Omental fat pad (tissue), 4 donors: ENCODE data around the gene NTRK3. TPM values are rescaled to one million over a fixed set of nuclear protein-coding genes. Genes with fewer than 3 reads are reported as not detected.

Experiments
- ATAC-seq: fragments of 150-250 bp; one replicate; pipeline ENCODE4 v1.9.1; 2016; ENCODE audit warnings: mild to moderate bottlenecking, moderate library complexity; ENCODE audit not compliant: low FRiP score
- DNase-seq: peaks from one replicate; pipeline ENCODE4 v3.0.0-alpha.2; 2019; ENCODE audit warnings: low spot score
- total RNA-seq, 4 donors: library from RNA; depleted of rRNA; stranded (reverse); fragments of >200 nt; gene quantifications; one replicate each; pipeline ENCODE4 v1.1.0, GENCODE V29; 2016
- TF ChIP-seq, protein P1 (sequence below), 3 donors: fragments of 450-650 bp; IDR thresholded peaks; one replicate each; pipeline ENCODE4 v1.5.1; 2016 to 2017; ENCODE audit warnings: antibody characterized with exemption in 3 of 3, mild to moderate bottlenecking in 3 of 3, moderate library complexity in 2 of 3

Gene NTRK3
- total RNA-seq, 4 donors from 2014 or later, result 0.75 to 5.2 (median 3.6) TPM

DNA sequence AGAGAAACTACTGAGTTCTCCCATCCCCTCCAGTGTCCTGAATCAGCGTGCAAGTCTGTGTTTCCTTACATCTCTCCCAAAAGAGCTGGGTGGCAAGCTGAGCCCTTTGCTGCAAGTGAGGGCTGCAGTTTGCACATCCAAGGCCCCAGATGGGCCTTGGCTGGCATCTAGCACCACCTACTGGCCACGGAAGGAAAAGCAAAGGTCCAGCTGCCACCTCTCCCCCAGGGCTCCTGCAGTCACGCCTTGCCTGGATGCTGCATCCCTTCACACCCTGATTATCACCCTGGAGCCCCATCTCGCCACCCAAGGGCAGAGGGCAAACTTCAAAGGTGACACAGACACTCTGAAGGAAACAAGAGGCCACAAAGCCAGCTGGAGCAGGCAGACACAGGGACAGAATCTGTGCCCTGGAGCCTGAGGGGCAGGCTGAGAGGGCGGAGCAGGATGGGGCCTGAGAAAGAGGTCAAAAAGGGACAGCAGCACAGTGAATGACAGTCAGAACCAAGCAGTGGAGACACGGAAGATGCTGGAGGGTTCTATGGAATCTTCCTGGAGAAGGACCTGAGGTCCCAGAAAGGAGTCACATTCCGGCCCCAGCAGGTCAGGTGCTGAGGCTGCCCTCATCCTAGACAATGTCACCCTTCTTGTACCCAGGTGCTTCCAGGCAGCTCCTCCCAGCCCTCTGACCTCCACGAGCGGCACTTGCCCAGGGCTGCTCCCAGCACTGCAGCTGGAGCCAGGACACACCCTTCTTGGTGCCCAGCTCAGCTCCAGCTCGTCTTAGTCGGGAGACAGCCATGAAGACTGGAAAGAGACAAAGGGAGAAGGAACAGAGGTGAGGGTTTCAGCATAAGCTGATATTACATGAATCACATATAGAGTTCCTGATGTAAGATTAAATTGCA is 18.3 kb upstream of the NTRK3 start:
- ATAC-seq (no peak), DNase-seq (no peak)
- TF ChIP-seq, protein P1, sequence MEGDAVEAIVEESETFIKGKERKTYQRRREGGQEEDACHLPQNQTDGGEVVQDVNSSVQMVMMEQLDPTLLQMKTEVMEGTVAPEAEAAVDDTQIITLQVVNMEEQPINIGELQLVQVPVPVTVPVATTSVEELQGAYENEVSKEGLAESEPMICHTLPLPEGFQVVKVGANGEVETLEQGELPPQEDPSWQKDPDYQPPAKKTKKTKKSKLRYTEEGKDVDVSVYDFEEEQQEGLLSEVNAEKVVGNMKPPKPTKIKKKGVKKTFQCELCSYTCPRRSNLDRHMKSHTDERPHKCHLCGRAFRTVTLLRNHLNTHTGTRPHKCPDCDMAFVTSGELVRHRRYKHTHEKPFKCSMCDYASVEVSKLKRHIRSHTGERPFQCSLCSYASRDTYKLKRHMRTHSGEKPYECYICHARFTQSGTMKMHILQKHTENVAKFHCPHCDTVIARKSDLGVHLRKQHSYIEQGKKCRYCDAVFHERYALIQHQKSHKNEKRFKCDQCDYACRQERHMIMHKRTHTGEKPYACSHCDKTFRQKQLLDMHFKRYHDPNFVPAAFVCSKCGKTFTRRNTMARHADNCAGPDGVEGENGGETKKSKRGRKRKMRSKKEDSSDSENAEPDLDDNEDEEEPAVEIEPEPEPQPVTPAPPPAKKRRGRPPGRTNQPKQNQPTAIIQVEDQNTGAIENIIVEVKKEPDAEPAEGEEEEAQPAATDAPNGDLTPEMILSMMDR (IDR thresholded peaks at IDR 0.05), result peak in 1 of 3 donors; percentile 19

DNA sequence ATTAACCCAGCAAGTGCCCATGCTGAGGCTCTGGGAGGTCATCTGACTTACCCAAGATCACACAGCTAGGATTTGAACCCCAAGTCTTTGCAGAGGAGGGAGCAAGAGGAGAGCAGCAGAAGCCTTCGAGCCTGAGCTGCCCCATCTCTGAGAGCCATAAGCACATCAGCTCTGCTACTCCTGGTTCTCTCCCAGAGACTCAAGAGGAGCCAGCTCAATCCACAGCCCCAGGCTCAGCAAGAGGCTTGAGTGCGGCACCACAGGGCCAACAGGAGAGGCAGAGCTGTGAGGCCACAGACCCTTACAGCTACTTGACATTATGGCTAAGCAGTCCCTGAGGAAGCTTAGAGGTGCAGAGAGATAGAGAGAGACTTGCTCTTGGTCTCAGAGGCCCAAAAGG is 15.9 kb upstream of the NTRK3 start:
- ATAC-seq, result no peak
- no peak for DNase-seq
- TF ChIP-seq, protein P1 (IDR thresholded peaks at IDR 0.05), result no peak

DNA sequence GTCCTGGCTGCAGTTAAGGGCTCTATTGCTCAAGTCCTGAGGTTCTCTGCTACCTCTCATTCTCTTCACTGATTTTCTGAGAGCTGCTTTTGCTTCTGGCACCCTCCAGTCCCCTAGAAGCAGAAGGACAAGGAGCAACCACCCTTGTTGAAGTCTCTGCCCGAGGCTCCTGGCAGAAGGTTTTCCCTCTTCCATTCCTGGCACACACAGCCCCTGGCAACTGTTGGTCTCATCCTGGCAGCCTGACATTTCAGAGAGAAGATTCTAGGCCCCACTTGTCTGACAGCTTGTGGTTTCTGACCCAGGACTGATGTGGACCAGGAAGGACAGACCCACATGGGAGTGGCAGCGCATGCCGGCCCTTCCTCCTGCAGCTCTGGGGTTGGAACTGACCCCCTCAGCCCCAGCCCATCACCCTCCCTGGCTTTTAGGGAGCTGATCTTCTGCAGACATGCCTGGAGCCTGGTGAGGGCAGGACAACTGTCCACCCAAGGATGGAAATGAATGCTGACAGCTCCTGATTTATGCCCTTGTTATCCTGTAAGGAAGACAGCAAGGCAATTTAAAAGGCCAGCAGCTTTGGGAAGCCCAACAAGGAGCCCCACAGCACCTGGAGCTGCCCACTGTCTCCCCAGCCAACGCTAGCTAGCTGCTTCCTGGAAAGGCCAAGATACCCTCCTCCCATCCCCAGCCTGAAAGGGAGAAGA is 13.0 kb upstream of the NTRK3 start:
- TF ChIP-seq, protein P1 (IDR thresholded peaks at IDR 0.05), result no peak
- ATAC-seq, result no peak

DNA sequence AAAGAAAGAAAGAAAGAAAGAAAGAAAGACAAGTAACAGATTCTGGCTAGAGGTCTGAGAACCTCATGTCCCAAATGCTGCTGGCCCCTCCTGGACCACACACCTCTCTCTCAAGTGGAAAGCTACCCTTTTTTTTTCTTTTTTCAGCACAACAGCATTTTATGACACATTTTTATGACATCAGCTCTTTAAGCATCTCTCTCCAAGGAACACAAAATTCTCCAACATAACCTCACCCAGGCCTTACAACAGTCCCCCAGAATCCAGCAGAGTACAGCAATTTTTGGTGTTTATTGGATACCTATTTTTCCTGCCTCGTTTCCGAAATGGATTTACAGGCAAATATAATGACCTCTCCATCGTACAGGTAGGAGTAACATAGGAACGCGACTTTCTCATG is 11.2 kb upstream of the NTRK3 start:
- ATAC-seq, result no peak
- no peak for DNase-seq
- TF ChIP-seq, protein P1 (IDR thresholded peaks at IDR 0.05), result no peak

More for the DNA sequence above, 13.0 kb upstream of the NTRK3 start:
- DNase-seq, result no peak

DNA sequence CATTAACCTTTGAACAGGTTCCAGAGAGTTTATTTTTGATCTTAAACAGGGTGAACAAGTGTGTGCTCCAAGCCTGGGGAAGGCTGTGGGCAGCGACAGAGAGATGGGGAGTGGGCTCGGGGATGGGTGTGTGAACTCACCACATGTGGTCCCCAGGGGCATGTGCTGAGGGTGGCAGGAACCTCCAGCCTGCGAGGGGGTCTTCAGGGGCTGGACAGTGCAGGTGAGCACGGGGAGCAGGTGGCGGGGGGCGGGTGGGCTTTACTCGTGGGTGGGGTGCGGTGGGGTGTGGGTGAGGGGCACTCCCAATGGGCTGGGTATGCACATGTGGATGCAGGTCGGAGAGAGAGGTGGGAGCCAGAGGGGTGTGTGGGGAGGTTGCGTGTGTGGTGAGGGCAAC is 9.6 kb upstream of the NTRK3 start:
- DNase-seq, result no peak
- no peak for ATAC-seq
- TF ChIP-seq, protein P1 (IDR thresholded peaks at IDR 0.05), result no peak

DNA sequence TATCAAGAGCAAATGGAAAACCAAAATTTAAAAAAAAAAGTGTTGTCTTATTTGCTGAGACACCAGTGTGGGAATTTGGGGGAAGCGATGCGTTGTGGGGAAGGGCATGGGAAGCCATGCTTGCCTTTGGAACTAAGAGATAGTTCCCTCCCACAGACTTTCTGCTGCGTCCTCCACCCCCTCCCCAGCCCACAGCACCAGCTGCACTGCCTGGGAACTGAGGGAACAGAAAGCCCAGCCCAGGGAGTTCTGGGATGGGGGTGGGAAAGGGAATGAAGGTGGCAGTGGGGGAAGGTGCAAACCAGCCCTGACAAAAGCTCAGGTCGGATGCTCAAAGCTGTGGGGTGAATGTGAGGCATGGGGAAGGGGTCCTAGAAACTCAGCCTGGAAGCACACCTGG is 8.1 kb upstream of the NTRK3 start:
- ATAC-seq (no peak), DNase-seq (no peak)
- TF ChIP-seq, protein P1 (IDR thresholded peaks at IDR 0.05), result no peak
